ENCODE results near the gene NELL1.

DNA sequence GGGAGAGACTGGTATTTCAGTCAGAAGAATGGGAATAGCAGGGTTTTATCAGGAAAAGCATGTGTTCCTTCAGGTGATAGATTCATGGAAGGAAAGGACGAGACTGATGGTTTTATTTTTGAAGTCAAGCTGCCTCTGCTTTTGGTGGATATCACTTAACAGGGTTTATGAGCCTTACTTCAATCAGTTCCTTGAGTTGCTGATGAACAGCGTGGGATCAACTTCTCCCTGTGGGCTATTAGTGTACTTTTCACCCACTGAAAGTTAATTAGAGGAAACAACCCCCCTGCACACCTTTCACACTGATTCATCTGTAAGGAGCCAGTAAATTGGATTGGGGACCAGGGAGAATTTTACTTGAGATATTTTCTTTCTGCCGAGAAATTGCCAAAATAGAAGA is 479.0 kb downstream of the NELL1 start:
- TF ChIP-seq GATA3 (IDR thresholded peaks at IDR 0.05; ENCODE audit: low read depth, low read length) (no peak), GATA2 (IDR thresholded peaks at IDR 0.05; ENCODE audit: low read depth, low read length) (no peak)
